ENCODE data around the gene CTDP1. TPM values are rescaled to one million over a fixed set of nuclear protein-coding genes. Genes with fewer than 3 reads are reported as not detected.

CTDP1 gene
- total RNA-seq, 1 donor from 2014 or later, result 23.9 TPM

- Mint-ChIP-seq H3K36me3 (ENCODE audit: insufficient read depth) (peaks cover 8% of the 10 kb centered on the region), H3K27me3 (no peaks in the 10 kb centered on the region), H3K4me1 (ENCODE audit: low read depth) (no peaks in the 10 kb centered on the region)
Observed at GRCh38 chr18:79706006-79706405, 26.4 kb downstream of the CTDP1 start.

DNA sequence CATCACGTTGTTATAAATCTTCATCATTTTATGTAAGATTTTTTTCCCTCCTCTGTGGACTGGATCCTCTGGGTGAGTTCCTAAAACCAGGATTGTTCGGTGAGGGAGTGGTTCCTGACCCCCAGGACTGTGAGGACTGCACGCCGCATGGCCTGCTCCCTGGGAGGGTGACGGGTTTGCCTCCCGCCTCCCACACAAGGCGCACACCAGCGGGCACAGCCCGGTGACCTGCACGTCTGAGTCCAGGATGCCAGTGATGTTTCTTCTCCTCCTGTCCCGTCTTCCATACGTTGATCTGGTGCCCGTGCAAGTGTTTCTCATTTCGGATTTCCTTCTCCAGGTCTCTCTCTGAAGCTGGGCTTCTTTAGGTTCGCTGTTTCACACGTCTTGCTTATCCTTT is 27.1 kb downstream of the CTDP1 start:
- no peaks in the 10 kb centered on the region for H3K27me3 Mint-ChIP-seq
- no peak overlapping the region for H3K4me3 Mint-ChIP-seq (ENCODE audit: low read depth)
- H3K36me3 Mint-ChIP-seq (ENCODE audit: insufficient read depth), result peaks cover 8% of the 10 kb centered on the region
- H3K4me1 Mint-ChIP-seq (ENCODE audit: low read depth), result no peaks in the 10 kb centered on the region
- no peak for DNase-seq (ENCODE audit: low spot score, unreplicated experiment)
- no peaks in the 10 kb centered on the region for H3K9me3 Mint-ChIP-seq (ENCODE audit: low read depth)
- TF ChIP-seq, protein P1, sequence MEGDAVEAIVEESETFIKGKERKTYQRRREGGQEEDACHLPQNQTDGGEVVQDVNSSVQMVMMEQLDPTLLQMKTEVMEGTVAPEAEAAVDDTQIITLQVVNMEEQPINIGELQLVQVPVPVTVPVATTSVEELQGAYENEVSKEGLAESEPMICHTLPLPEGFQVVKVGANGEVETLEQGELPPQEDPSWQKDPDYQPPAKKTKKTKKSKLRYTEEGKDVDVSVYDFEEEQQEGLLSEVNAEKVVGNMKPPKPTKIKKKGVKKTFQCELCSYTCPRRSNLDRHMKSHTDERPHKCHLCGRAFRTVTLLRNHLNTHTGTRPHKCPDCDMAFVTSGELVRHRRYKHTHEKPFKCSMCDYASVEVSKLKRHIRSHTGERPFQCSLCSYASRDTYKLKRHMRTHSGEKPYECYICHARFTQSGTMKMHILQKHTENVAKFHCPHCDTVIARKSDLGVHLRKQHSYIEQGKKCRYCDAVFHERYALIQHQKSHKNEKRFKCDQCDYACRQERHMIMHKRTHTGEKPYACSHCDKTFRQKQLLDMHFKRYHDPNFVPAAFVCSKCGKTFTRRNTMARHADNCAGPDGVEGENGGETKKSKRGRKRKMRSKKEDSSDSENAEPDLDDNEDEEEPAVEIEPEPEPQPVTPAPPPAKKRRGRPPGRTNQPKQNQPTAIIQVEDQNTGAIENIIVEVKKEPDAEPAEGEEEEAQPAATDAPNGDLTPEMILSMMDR (IDR thresholded peaks at IDR 0.05; ENCODE audit: unreplicated experiment), result no peak
- H3K27ac Mint-ChIP-seq, result no peak overlapping the region

More at GRCh38 chr18:79706006-79706405, 26.4 kb downstream of the CTDP1 start:
- TF ChIP-seq, protein P1 (IDR thresholded peaks at IDR 0.05; ENCODE audit: unreplicated experiment), result no peak
- H3K9me3 Mint-ChIP-seq (ENCODE audit: low read depth), result no peaks in the 10 kb centered on the region
- H3K4me3 Mint-ChIP-seq (ENCODE audit: low read depth), result no peak overlapping the region
- H3K27ac Mint-ChIP-seq, result no peak overlapping the region
- no peak for DNase-seq (ENCODE audit: low spot score, unreplicated experiment)

GRCh38 chr18:79707239-79707638 is 27.6 kb downstream of the CTDP1 start:
- H3K4me3 Mint-ChIP-seq (ENCODE audit: low read depth), result no peak overlapping the region
- H3K4me1 Mint-ChIP-seq (ENCODE audit: low read depth), result no peaks in the 10 kb centered on the region
- peaks cover 8% of the 10 kb centered on the region for H3K36me3 Mint-ChIP-seq (ENCODE audit: insufficient read depth)
- no peak overlapping the region for H3K27ac Mint-ChIP-seq
- no peaks in the 10 kb centered on the region for H3K9me3 Mint-ChIP-seq (ENCODE audit: low read depth)
- no peak for DNase-seq (ENCODE audit: low spot score, unreplicated experiment)
- TF ChIP-seq, protein P1 (IDR thresholded peaks at IDR 0.05; ENCODE audit: unreplicated experiment), result no peak
- H3K27me3 Mint-ChIP-seq, result no peaks in the 10 kb centered on the region

- no peaks in the 10 kb centered on the region for H3K27me3 Mint-ChIP-seq
- H3K4me1 Mint-ChIP-seq (ENCODE audit: low read depth), result no peaks in the 10 kb centered on the region
- H3K9me3 Mint-ChIP-seq (ENCODE audit: low read depth), result no peaks in the 10 kb centered on the region
- H3K36me3 Mint-ChIP-seq (ENCODE audit: insufficient read depth), result peaks cover 8% of the 10 kb centered on the region
- no peak overlapping the region for H3K4me3 Mint-ChIP-seq (ENCODE audit: low read depth)
- no peak overlapping the region for H3K27ac Mint-ChIP-seq
- DNase-seq (ENCODE audit: low spot score, unreplicated experiment), result no peak
- TF ChIP-seq, protein P1 (IDR thresholded peaks at IDR 0.05; ENCODE audit: unreplicated experiment), result no peak
Observed at GRCh38 chr18:79707671-79708070, 28.1 kb downstream of the CTDP1 start.

DNA sequence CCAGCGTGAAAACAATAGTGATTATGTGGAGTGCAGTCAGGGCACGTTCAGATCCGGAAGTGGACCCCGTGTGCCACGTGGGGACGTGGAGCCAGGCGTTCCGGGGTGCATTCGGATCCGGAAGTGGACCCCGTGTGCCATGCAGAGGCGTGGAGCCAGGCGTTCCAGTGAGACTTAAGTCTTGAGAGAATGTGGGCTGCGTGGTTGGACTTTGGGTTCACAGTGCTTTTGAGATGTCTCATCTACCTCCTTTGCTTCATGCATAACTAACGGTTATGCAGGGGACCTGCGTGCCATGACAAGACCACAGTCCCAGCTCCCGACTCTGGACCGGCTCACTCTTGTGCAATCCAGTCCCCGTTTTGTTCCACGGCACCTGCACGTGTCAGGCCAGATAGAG is 28.8 kb downstream of the CTDP1 start:
- H3K36me3 Mint-ChIP-seq (ENCODE audit: insufficient read depth), result peaks cover 11% of the 10 kb centered on the region
- no peaks in the 10 kb centered on the region for H3K4me1 Mint-ChIP-seq (ENCODE audit: low read depth)
- no peak overlapping the region for H3K4me3 Mint-ChIP-seq (ENCODE audit: low read depth)
- H3K9me3 Mint-ChIP-seq (ENCODE audit: low read depth), result no peaks in the 10 kb centered on the region
- H3K27ac Mint-ChIP-seq, result no peak overlapping the region
- no peak for DNase-seq (ENCODE audit: low spot score, unreplicated experiment)
- no peaks in the 10 kb centered on the region for H3K27me3 Mint-ChIP-seq
- TF ChIP-seq, protein P1 (IDR thresholded peaks at IDR 0.05; ENCODE audit: unreplicated experiment), result no peak

Data from progenitor cell of endocrine pancreas (in vitro differentiated cells).